OCI-LY1 (cell line): Measurements from ENCODE around the gene GGCT.

Source experiments
- H2AFZ ChIP-seq: fragments of 200-600 bp; sonication (generic), shearing (Covaris generic); 2 replicates; pipeline ENCODE4 v1.6.0; 2014; ENCODE audit warnings: antibody characterized with exemption, mild to moderate bottlenecking, low read length
- H3F3A ChIP-seq: fragments of 200-600 bp; sonication (generic), shearing (Covaris generic); 2 replicates; pipeline ENCODE4 v1.6.0; 2014; ENCODE audit warnings: mild to moderate bottlenecking, antibody characterized with exemption, low read length, moderate library complexity; ENCODE audit not compliant: insufficient read depth
- H3K27ac ChIP-seq: fragments of 200-600 bp; sonication (generic); 2 replicates; pipeline ENCODE4 v1.5.1; 2014; ENCODE audit warnings: low read length, mixed run types, mild to moderate bottlenecking, low read depth; ENCODE audit not compliant: poor library complexity, severe bottlenecking
- H3K27me3 ChIP-seq: fragments of 200-600 bp; sonication (generic); 2 replicates; pipeline ENCODE4 v1.6.0; 2014; ENCODE audit warnings: antibody characterized with exemption, mild to moderate bottlenecking, low read length, moderate library complexity; ENCODE audit not compliant: insufficient read depth
- H3K36me3 ChIP-seq: fragments of 200-600 bp; sonication (generic); 2 replicates; pipeline ENCODE4 v1.6.1; 2014; ENCODE audit warnings: mild to moderate bottlenecking, antibody characterized with exemption, low read length, moderate library complexity, mixed read lengths; ENCODE audit not compliant: insufficient read depth
- H3K4me1 ChIP-seq: fragments of 200-600 bp; sonication (generic); 2 replicates; pipeline ENCODE4 v1.5.1; 2014; ENCODE audit warnings: mild to moderate bottlenecking, low read length, moderate library complexity; ENCODE audit not compliant: insufficient read depth, severe bottlenecking
- H3K4me2 ChIP-seq: fragments of 200-600 bp; sonication (generic), shearing (Covaris generic); 2 replicates; pipeline ENCODE4 v1.6.1; 2014; ENCODE audit warnings: low read length
- H3K4me3 ChIP-seq: fragments of 200-600 bp; sonication (generic); 2 replicates; pipeline ENCODE4 v1.5.1; 2014; ENCODE audit warnings: low read length, low read depth, mild to moderate bottlenecking, mixed read lengths; ENCODE audit not compliant: poor library complexity, severe bottlenecking
- H3K79me2 ChIP-seq: fragments of 200-600 bp; shearing (Covaris generic); 2 replicates; pipeline ENCODE4 v1.6.1; 2016; ENCODE audit warnings: mixed run types, low read length, mixed read lengths; ENCODE audit not compliant: insufficient read depth
- H3K9ac ChIP-seq: fragments of 200-600 bp; sonication (generic), shearing (Covaris generic); 2 replicates; pipeline ENCODE4 v1.6.1; 2014; ENCODE audit warnings: mild to moderate bottlenecking, low read length, mixed read lengths
- H3K9me2 ChIP-seq: fragments of 200-600 bp; sonication (generic), shearing (Covaris generic); 2 replicates; pipeline ENCODE4 v1.6.1; 2014; ENCODE audit warnings: low read depth, mild to moderate bottlenecking, low read length, mixed read lengths
- H3K9me3 ChIP-seq: fragments of 200-600 bp; shearing (Covaris generic); 2 replicates; pipeline ENCODE4 v1.6.1; 2014; ENCODE audit warnings: low read length, mixed read lengths
- H4K20me1 ChIP-seq: fragments of 200-600 bp; sonication (generic), shearing (Covaris generic); 2 replicates; pipeline ENCODE4 v1.6.0; 2016; ENCODE audit warnings: mild to moderate bottlenecking, low read length; ENCODE audit not compliant: insufficient read depth
- CTCF ChIP-seq: fragments of 200-600 bp; sonication (generic), shearing (Covaris generic); IDR thresholded peaks from 2 replicates; pipeline ENCODE4 v1.5.1; 2017; ENCODE audit warnings: mild to moderate bottlenecking, antibody characterized with exemption, low read length, moderate library complexity, mixed read lengths
- EZH2 ChIP-seq: fragments of 200-600 bp; sonication (generic), shearing (Covaris generic); IDR thresholded peaks from 2 replicates; pipeline ENCODE4 v1.8.0; 2017; ENCODE audit warnings: borderline replicate concordance, mixed run types, mild to moderate bottlenecking, antibody characterized with exemption, low read length, moderate library complexity, mixed read lengths

GGCT gene

GRCh38 chr7:30467271-30467670 is 37.4 kb downstream of the GGCT start:
- no peaks in the 10 kb centered on the region for H3K36me3 ChIP-seq
- no peak for TF ChIP-seq CTCF
- no peak for TF ChIP-seq EZH2
- H3K4me3 ChIP-seq, result no peak overlapping the region
- no peaks in the 10 kb centered on the region for H3K79me2 ChIP-seq
- H3K9me2 ChIP-seq, result no peaks in the 10 kb centered on the region
- H3K27me3 ChIP-seq, result no peaks in the 10 kb centered on the region
- H3K27ac ChIP-seq, result no peak overlapping the region
- H3F3A ChIP-seq, result no peaks in the 10 kb centered on the region
- H4K20me1 ChIP-seq, result no peaks in the 10 kb centered on the region
- H3K4me1 ChIP-seq, result peaks cover 19% of the 10 kb centered on the region
- no peak overlapping the region for H2AFZ ChIP-seq
- H3K9ac ChIP-seq, result no peak overlapping the region
- H3K4me2 ChIP-seq, result no peak overlapping the region
- no peaks in the 10 kb centered on the region for H3K9me3 ChIP-seq

GRCh38 chr7:30466266-30466665 is 38.4 kb downstream of the GGCT start:
- TF ChIP-seq EZH2 (no peak), CTCF (no peak)

GRCh38 chr7:30465811-30466180 is 38.8 kb downstream of the GGCT start:
- Histone ChIP-seq H3K4me1 (peaks cover 22% of the 10 kb centered on the region), H3K9me3 (no peaks in the 10 kb centered on the region), H3K9me2 (no peaks in the 10 kb centered on the region), H4K20me1 (no peaks in the 10 kb centered on the region), H2AFZ (no peak overlapping the region), H3K79me2 (no peaks in the 10 kb centered on the region), H3K4me2 (no peak overlapping the region), H3K27me3 (no peaks in the 10 kb centered on the region), H3K27ac (no peak overlapping the region), H3F3A (no peaks in the 10 kb centered on the region), H3K9ac (no peak overlapping the region), H3K4me3 (no peak overlapping the region), H3K36me3 (no peaks in the 10 kb centered on the region)
- TF ChIP-seq CTCF (no peak), EZH2 (no peak)

More at GRCh38 chr7:30466266-30466665, 38.4 kb downstream of the GGCT start:
- Histone ChIP-seq H3K4me2 (no peak overlapping the region), H3K4me3 (no peak overlapping the region), H4K20me1 (no peaks in the 10 kb centered on the region), H3K79me2 (no peaks in the 10 kb centered on the region), H3K9ac (no peak overlapping the region), H3K4me1 (peaks cover 22% of the 10 kb centered on the region), H3K27me3 (no peaks in the 10 kb centered on the region), H2AFZ (no peak overlapping the region), H3K36me3 (no peaks in the 10 kb centered on the region), H3K27ac (no peak overlapping the region), H3F3A (no peaks in the 10 kb centered on the region), H3K9me2 (no peaks in the 10 kb centered on the region), H3K9me3 (no peaks in the 10 kb centered on the region)
